ENCODE results near the gene YTHDF2. TPM values are rescaled to one million over a fixed set of nuclear protein-coding genes. Genes with fewer than 3 reads are reported as not detected.

YTHDF2 gene
- total RNA-seq, 1 experiment from 2014 or later = 90.6 TPM

DNA sequence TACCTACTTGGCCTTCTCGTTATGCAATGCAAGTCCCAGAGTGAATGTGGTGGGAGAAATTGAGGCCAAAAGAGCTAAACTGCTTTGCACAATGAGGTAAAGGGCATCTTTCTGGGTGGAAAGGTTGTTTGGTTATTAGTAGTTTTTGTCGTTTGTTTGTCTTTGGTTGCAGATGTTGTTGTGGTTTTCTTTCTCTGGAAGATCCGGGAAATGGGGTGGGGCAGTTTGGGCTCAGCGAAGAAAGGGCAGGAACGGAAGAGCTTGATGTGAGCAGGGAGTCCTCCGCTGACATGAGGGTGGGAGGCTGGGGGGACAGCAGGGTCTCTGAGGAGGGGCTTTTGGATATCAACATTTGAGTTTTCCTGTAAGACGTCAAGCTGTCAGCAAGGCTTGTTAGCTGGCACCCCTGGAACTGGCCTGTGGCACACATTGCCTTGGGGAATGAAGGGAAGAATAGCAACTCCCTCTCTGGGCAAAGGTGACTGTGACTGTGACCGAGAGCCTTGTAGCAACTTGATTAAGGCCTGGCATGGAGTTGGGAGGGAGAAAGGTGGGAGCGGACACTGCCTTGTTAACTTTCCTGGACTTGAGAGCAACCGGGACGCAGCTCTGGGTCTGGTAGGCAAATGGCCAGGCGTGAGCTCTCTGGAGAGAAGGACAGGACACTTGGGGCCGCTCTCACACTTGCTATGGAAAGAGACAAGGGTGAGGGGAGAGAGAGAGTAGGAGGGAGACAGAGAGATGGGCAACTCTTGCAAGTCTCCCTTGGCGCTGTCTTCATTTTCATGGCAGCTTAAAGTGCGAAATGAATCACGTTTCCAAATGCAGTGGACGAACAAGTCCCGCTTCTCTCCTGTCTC is 59.8 kb downstream of the YTHDF2 start:
- H3K4me1 ChIP-seq (ENCODE audit: control insufficient read depth in 1 of 2, insufficient read depth in 2 of 2, low read length in 2 of 2) = no peaks in the 10 kb centered on the region
- H3K27me3 ChIP-seq (ENCODE audit: insufficient read depth, low read length) = no peaks in the 10 kb centered on the region
- no peak overlapping the region for H3K27ac ChIP-seq (ENCODE audit: low read depth, low read length)
- ATAC-seq = no peak
- no peak overlapping the region for H3K9ac ChIP-seq (ENCODE audit: low read length)
- no peak overlapping the region for H2AFZ ChIP-seq (ENCODE audit: low read depth, low read length, poor library complexity, severe bottlenecking)
- ChIA-PET RAD21 (ENCODE audit: low non-redundant PET in 1 of 2, low total read pairs in 2 of 2, uncharacterized antibody in 2 of 2, unreplicated experiment in 2 of 2) (interaction anchor here (0.6 kb wide), 2 partner anchors 50 to 240 kb away, joined by 3 to 4 read pairs; no protein-coding TSS in a partner anchor), CTCF (interaction anchor here (1.5 kb wide), 1 partner anchor 81 kb away, joined by 8 read pairs; no protein-coding TSS in a partner anchor), POLR2A (no interaction called here)
- H3K9me2 ChIP-seq (ENCODE audit: insufficient read depth) = no peaks in the 10 kb centered on the region
- intact Hi-C loops (cut with micrococcal nuclease) = no loop called here
- no peaks in the 10 kb centered on the region for H4K20me1 ChIP-seq (ENCODE audit: insufficient read depth)
- H3K4me3 ChIP-seq (replicated peaks in 1 of 2; ENCODE audit: low read depth in 1 of 2, low read length in 2 of 2) = no peak overlapping the region
- no peak overlapping the region for H3K4me2 ChIP-seq (ENCODE audit: low read length)
- H3K9me3 ChIP-seq (ENCODE audit: control insufficient read depth in 1 of 2, insufficient read depth in 1 of 2, low read depth in 1 of 2, low read length in 2 of 2) = no peaks in the 10 kb centered on the region
- BruUV-seq (replicated peaks) = no TSS peak
- TF ChIP-seq EZH2 (IDR thresholded peaks at IDR 0.05) (no peak), RAD21 (IDR thresholded peaks at IDR 0.05; ENCODE audit: low read depth) (peak; percentile 28; the same call in 1 of the 2 replicates), SP1 (IDR thresholded peaks at IDR 0.05; ENCODE audit: low read depth) (no peak), POLR2AphosphoS5 (IDR thresholded peaks at IDR 0.05; ENCODE audit: low read depth, low read length) (no peak), ELF1 (IDR thresholded peaks at IDR 0.05; ENCODE audit: borderline replicate concordance, low read depth) (no peak), CEBPB (IDR thresholded peaks at IDR 0.05; ENCODE audit: low read depth) (no peak)
- TF ChIP-seq, protein P1, sequence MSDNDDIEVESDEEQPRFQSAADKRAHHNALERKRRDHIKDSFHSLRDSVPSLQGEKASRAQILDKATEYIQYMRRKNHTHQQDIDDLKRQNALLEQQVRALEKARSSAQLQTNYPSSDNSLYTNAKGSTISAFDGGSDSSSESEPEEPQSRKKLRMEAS (IDR thresholded peaks at IDR 0.05) = no peak
- DNase-seq (ENCODE audit: low read depth, low spot score) = no peak
- H3K36me3 ChIP-seq (ENCODE audit: control insufficient read depth in 1 of 2, insufficient read depth in 2 of 2, low read length in 2 of 2) = no peaks in the 10 kb centered on the region
- H3K79me2 ChIP-seq (ENCODE audit: insufficient read depth, low read length) = no peaks in the 10 kb centered on the region

DNA sequence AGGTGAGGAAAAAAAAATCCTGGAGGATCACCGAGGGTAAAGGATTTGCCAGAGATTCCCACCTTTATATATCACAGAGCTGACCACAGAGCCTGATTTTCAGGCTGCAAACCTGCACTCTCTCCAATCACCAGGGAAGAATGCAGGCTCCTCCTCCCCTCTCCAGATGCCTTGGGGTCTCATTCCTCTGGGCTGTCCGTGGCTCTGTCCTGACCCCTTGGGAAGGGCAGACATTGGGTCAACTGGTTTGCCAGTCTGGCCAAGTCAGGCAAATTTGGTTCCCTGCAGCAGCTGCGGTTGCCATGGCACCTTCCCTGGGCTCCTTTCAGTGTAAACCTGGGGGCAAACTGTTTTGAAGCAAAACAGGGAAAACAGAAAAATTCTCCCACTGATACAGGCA is 63.6 kb downstream of the YTHDF2 start:
- Histone ChIP-seq H3K9me2 (ENCODE audit: insufficient read depth) (no peaks in the 10 kb centered on the region), H4K20me1 (ENCODE audit: insufficient read depth) (no peaks in the 10 kb centered on the region), H3K4me2 (ENCODE audit: low read length) (no peak overlapping the region), H3K4me3 (replicated peaks in 1 of 2; ENCODE audit: low read depth in 1 of 2, low read length in 2 of 2) (no peak overlapping the region), H3K9me3 (ENCODE audit: control insufficient read depth in 1 of 2, insufficient read depth in 1 of 2, low read depth in 1 of 2, low read length in 2 of 2) (no peaks in the 10 kb centered on the region), H2AFZ (ENCODE audit: low read depth, low read length, poor library complexity, severe bottlenecking) (no peak overlapping the region), H3K9ac (ENCODE audit: low read length) (no peak overlapping the region), H3K36me3 (ENCODE audit: control insufficient read depth in 1 of 2, insufficient read depth in 2 of 2, low read length in 2 of 2) (no peaks in the 10 kb centered on the region), H3K4me1 (ENCODE audit: control insufficient read depth in 1 of 2, insufficient read depth in 2 of 2, low read length in 2 of 2) (no peaks in the 10 kb centered on the region), H3K79me2 (ENCODE audit: insufficient read depth, low read length) (no peaks in the 10 kb centered on the region), H3K27ac (ENCODE audit: low read depth, low read length) (no peak overlapping the region), H3K27me3 (ENCODE audit: insufficient read depth, low read length) (no peaks in the 10 kb centered on the region)
- ATAC-seq (no peak), DNase-seq (ENCODE audit: low read depth, low spot score) (no peak)
- ChIA-PET RAD21 (ENCODE audit: low non-redundant PET in 1 of 2, low total read pairs in 2 of 2, uncharacterized antibody in 2 of 2, unreplicated experiment in 2 of 2) (no interaction called here), CTCF (no interaction called here), POLR2A (no interaction called here)
- intact Hi-C loops (cut with micrococcal nuclease) = no loop called here
- BruUV-seq (replicated peaks) = no TSS peak
- TF ChIP-seq, protein P2, sequence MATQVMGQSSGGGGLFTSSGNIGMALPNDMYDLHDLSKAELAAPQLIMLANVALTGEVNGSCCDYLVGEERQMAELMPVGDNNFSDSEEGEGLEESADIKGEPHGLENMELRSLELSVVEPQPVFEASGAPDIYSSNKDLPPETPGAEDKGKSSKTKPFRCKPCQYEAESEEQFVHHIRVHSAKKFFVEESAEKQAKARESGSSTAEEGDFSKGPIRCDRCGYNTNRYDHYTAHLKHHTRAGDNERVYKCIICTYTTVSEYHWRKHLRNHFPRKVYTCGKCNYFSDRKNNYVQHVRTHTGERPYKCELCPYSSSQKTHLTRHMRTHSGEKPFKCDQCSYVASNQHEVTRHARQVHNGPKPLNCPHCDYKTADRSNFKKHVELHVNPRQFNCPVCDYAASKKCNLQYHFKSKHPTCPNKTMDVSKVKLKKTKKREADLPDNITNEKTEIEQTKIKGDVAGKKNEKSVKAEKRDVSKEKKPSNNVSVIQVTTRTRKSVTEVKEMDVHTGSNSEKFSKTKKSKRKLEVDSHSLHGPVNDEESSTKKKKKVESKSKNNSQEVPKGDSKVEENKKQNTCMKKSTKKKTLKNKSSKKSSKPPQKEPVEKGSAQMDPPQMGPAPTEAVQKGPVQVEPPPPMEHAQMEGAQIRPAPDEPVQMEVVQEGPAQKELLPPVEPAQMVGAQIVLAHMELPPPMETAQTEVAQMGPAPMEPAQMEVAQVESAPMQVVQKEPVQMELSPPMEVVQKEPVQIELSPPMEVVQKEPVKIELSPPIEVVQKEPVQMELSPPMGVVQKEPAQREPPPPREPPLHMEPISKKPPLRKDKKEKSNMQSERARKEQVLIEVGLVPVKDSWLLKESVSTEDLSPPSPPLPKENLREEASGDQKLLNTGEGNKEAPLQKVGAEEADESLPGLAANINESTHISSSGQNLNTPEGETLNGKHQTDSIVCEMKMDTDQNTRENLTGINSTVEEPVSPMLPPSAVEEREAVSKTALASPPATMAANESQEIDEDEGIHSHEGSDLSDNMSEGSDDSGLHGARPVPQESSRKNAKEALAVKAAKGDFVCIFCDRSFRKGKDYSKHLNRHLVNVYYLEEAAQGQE (IDR thresholded peaks at IDR 0.05; ENCODE audit: low read depth) = no peak
- no peak for TF ChIP-seq FOSL1 (IDR thresholded peaks at IDR 0.05; ENCODE audit: low read depth)
- no peak for TF ChIP-seq EZH2phosphoT487 (IDR thresholded peaks at IDR 0.05; ENCODE audit: borderline replicate concordance)
- TF ChIP-seq YY1 (IDR thresholded peaks at IDR 0.05; ENCODE audit: extremely low read depth, insufficient replicate concordance, low read depth, low read length) = no peak
- TF ChIP-seq RAD21 (IDR thresholded peaks at IDR 0.05; ENCODE audit: low read depth) = no peak
- TF ChIP-seq ZFX (IDR thresholded peaks at IDR 0.05) = no peak
- TF ChIP-seq, protein P3, sequence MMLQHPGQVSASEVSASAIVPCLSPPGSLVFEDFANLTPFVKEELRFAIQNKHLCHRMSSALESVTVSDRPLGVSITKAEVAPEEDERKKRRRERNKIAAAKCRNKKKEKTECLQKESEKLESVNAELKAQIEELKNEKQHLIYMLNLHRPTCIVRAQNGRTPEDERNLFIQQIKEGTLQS (IDR thresholded peaks at IDR 0.05) = no peak
- TF ChIP-seq, protein P4, sequence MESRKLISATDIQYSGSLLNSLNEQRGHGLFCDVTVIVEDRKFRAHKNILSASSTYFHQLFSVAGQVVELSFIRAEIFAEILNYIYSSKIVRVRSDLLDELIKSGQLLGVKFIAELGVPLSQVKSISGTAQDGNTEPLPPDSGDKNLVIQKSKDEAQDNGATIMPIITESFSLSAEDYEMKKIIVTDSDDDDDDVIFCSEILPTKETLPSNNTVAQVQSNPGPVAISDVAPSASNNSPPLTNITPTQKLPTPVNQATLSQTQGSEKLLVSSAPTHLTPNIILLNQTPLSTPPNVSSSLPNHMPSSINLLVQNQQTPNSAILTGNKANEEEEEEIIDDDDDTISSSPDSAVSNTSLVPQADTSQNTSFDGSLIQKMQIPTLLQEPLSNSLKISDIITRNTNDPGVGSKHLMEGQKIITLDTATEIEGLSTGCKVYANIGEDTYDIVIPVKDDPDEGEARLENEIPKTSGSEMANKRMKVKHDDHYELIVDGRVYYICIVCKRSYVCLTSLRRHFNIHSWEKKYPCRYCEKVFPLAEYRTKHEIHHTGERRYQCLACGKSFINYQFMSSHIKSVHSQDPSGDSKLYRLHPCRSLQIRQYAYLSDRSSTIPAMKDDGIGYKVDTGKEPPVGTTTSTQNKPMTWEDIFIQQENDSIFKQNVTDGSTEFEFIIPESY (IDR thresholded peaks at IDR 0.05; ENCODE audit: extremely low read depth, insufficient replicate concordance, low read length) = no peak
